ENCODE data around the gene TBC1D2B. TPM values are rescaled to one million over a fixed set of nuclear protein-coding genes. Genes with fewer than 3 reads are reported as not detected.
A peak's percentile ranks its signal among the peaks of the same experiment; 100 is the strongest.

The TBC1D2B gene
- total RNA-seq, 1 donor from 2014 or later = 69.8 TPM

- Histone ChIP-seq H3K36me3 (peaks cover 87% of the 10 kb centered on the region), H3K4me1 (peaks cover 61% of the 10 kb centered on the region), H3K27me3 (ENCODE audit: low read depth) (no peaks in the 10 kb centered on the region), H3K4me3 (no peak overlapping the region), H3K9me3 (no peaks in the 10 kb centered on the region), H3K27ac (no peak overlapping the region)
- intact Hi-C loops (cut with DNase I) = no loop called here
- DNase-seq (no peak), ATAC-seq (no peak)
- no peak for TF ChIP-seq CTCF (IDR thresholded peaks at IDR 0.05)
Measured at GRCh38 chr15:78002996-78003395, 74.5 kb downstream of the TBC1D2B start.

- ATAC-seq = no peak
- TF ChIP-seq CTCF (IDR thresholded peaks at IDR 0.05) = no peak
- H3K4me1 ChIP-seq = peaks cover 52% of the 10 kb centered on the region
- H3K36me3 ChIP-seq = peaks cover 86% of the 10 kb centered on the region
- H3K27me3 ChIP-seq (ENCODE audit: low read depth) = no peaks in the 10 kb centered on the region
- H3K27ac ChIP-seq = no peak overlapping the region
- no peaks in the 10 kb centered on the region for H3K9me3 ChIP-seq
- DNase-seq = peak; percentile 12
- H3K4me3 ChIP-seq = no peak overlapping the region
- intact Hi-C loops (cut with DNase I) = no loop called here
Measured at GRCh38 chr15:78001656-78002055, 75.9 kb downstream of the TBC1D2B start.

- no peaks in the 10 kb centered on the region for H3K27me3 ChIP-seq (ENCODE audit: low read depth)
- H3K4me3 ChIP-seq = no peak overlapping the region
- ATAC-seq (no peak), DNase-seq (peak; percentile 38)
- H3K36me3 ChIP-seq = peaks cover 78% of the 10 kb centered on the region
- H3K9me3 ChIP-seq = no peaks in the 10 kb centered on the region
- peaks cover 46% of the 10 kb centered on the region for H3K4me1 ChIP-seq
- no peak for TF ChIP-seq CTCF (IDR thresholded peaks at IDR 0.05)
- intact Hi-C loops (cut with DNase I) = no loop called here
- H3K27ac ChIP-seq = no peak overlapping the region
Measured at GRCh38 chr15:78000927-78001249, 76.6 kb downstream of the TBC1D2B start.

GRCh38 chr15:78000091-78000926 is 77.2 kb downstream of the TBC1D2B start:
- H3K27ac ChIP-seq = no peak overlapping the region
- peak; percentile 70 for TF ChIP-seq CTCF (IDR thresholded peaks at IDR 0.05)
- intact Hi-C loops (cut with DNase I) = no loop called here
- DNase-seq (peak; percentile 91), ATAC-seq (peak; percentile 91)
- H3K4me1 ChIP-seq = peaks cover 41% of the 10 kb centered on the region
- H3K27me3 ChIP-seq (ENCODE audit: low read depth) = no peaks in the 10 kb centered on the region
- H3K36me3 ChIP-seq = peaks cover 76% of the 10 kb centered on the region
- no peak overlapping the region for H3K4me3 ChIP-seq
- no peaks in the 10 kb centered on the region for H3K9me3 ChIP-seq

GRCh38 chr15:77999486-77999885 is 78.0 kb downstream of the TBC1D2B start:
- DNase-seq = peak; percentile 30
- no peak for ATAC-seq
- Histone ChIP-seq H3K4me1 (peaks cover 33% of the 10 kb centered on the region), H3K4me3 (no peak overlapping the region), H3K27ac (no peak overlapping the region), H3K27me3 (ENCODE audit: low read depth) (no peaks in the 10 kb centered on the region), H3K9me3 (no peaks in the 10 kb centered on the region), H3K36me3 (peaks cover 76% of the 10 kb centered on the region)
- intact Hi-C loops (cut with DNase I) = no loop called here
- no peak for TF ChIP-seq CTCF (IDR thresholded peaks at IDR 0.05)
